ENCODE data around the gene RTL10. TPM values are rescaled to one million over a fixed set of nuclear protein-coding genes. Genes with fewer than 3 reads are reported as not detected.

The RTL10 gene
- total and polyA plus RNA-seq, 2 of the 13 experiments (the other 11 are each of a cell fraction or from before 2014, with no cell fraction given): 14.1 to 15.8 TPM

GRCh38 chr22:19840955-19841640 is 13.6 kb downstream of the RTL10 start (continued):
- TF ChIP-seq DMTF1 (CRISPR knock-in tag; IDR thresholded peaks at IDR 0.05) (no peak), ZNF660 (CRISPR knock-in tag; IDR thresholded peaks at IDR 0.05; ENCODE audit: borderline replicate concordance, low read depth) (no peak), PCBP1 (IDR thresholded peaks at IDR 0.05; ENCODE audit: borderline replicate concordance, low read depth, low read length) (no peak), ZNF75D (CRISPR knock-in tag; IDR thresholded peaks at IDR 0.05; ENCODE audit: borderline replicate concordance) (no peak), KMT2B (CRISPR knock-in tag; IDR thresholded peaks at IDR 0.05) (no peak), GZF1 (CRISPR knock-in tag; IDR thresholded peaks at IDR 0.05) (no peak), TBP (CRISPR knock-in tag; IDR thresholded peaks at IDR 0.05) (no peak), ZSCAN12 (CRISPR knock-in tag; IDR thresholded peaks at IDR 0.05) (no peak), SALL1 (CRISPR knock-in tag; IDR thresholded peaks at IDR 0.05) (peak; percentile 36; the same call in 1 of the 2 replicates), NFKBIZ (CRISPR knock-in tag; IDR thresholded peaks at IDR 0.05) (no peak), FOXP1 (IDR thresholded peaks at IDR 0.05) (no peak), FOXP1 (CRISPR knock-in tag; IDR thresholded peaks at IDR 0.05) (no peak), NR2F6 (IDR thresholded peaks at IDR 0.05) (0 out of 2 replicates have a peak, but pooled peaks have one; percentile 26), NR2F6 (CRISPR knock-in tag; IDR thresholded peaks at IDR 0.05) (no peak), PLSCR1 (CRISPR knock-in tag; IDR thresholded peaks at IDR 0.05; ENCODE audit: borderline replicate concordance) (no peak), ZNF367 (CRISPR knock-in tag; IDR thresholded peaks at IDR 0.05; ENCODE audit: borderline replicate concordance) (no peak), LRRFIP1 (CRISPR knock-in tag; conservative IDR thresholded peaks at IDR 0.05) (no peak), HHEX (CRISPR knock-in tag; IDR thresholded peaks at IDR 0.05) (no peak), HOXA3 (CRISPR knock-in tag; IDR thresholded peaks at IDR 0.05) (peak; percentile 46), ZNF431 (CRISPR knock-in tag; IDR thresholded peaks at IDR 0.05; ENCODE audit: borderline replicate concordance, low read depth) (no peak), SP1 (IDR thresholded peaks at IDR 0.05) (no peak), SP1 (CRISPR knock-in tag; IDR thresholded peaks at IDR 0.05) (no peak), ATF3 (CRISPR knock-in tag; IDR thresholded peaks at IDR 0.05) (0 out of 2 replicates have a peak, but pooled peaks have one; percentile 26), THAP7 (CRISPR knock-in tag; IDR thresholded peaks at IDR 0.05) (no peak), ZNF224 (CRISPR knock-in tag; IDR thresholded peaks at IDR 0.05) (no peak), CHD2 (IDR thresholded peaks at IDR 0.05; ENCODE audit: low read depth, low read length) (no peak), MYNN (CRISPR knock-in tag; IDR thresholded peaks at IDR 0.05; ENCODE audit: low read depth) (no peak), ZNF17 (CRISPR knock-in tag; IDR thresholded peaks at IDR 0.05) (no peak)

Data from HepG2 (cell line).